ENCODE results near the gene CCDC154.
A peak's percentile ranks its signal among the peaks of the same experiment; 100 is the strongest.

Gene CCDC154

DNA sequence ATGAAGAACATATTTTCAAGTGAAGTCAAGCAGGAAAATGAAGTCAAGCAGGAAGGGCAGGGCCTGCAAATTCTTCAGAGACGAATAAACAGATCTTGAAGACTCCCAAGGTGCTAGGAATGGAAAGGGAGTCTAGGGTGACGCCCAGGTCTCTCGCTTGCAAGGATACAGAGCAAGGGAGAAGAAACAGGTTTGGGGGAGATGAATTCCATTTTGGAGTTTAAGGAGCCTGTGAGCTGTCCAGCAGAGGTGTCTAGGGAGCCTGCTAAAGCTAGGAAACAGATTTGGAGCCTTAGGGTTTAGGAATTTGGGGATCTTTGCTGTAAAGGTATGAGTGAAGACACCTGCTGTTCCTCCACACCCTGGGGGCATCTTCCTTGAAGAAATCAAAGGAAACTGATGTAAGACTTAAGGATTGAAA, 27.8 kb downstream of the CCDC154 start:
- Histone ChIP-seq H3K4me1 (ENCODE audit: control extremely low read depth in 1 of 4, control insufficient read depth in 4 of 4, insufficient read depth in 4 of 4, low read length in 3 of 4) (peaks cover 5 to 30% (median 22%) of the 10 kb centered on the region in 4 experiments), H3K4me3 (ENCODE audit: control insufficient read depth in 1 of 7, extremely low read depth in 1 of 7, insufficient read depth in 4 of 7, low read depth in 2 of 7, low read length in 6 of 7) (no peak overlapping the region), H3K9me3 (ENCODE audit: control extremely low read depth in 1 of 5, control insufficient read depth in 4 of 5, insufficient read depth in 2 of 5, low read depth in 1 of 5, low read length in 4 of 5) (no peaks in the 10 kb centered on the region), H3K27me3 (replicated peaks in 2 of 5; ENCODE audit: control insufficient read depth in 4 of 5, insufficient read depth in 5 of 5, low read length in 4 of 5) (no peaks in the 10 kb centered on the region), H3K36me3 (ENCODE audit: control insufficient read depth in 4 of 4, insufficient read depth in 4 of 4, low read length in 3 of 4) (peaks cover 0 to 5% (median 1%) of the 10 kb centered on the region in 4 experiments), H3K27ac (ENCODE audit: insufficient read depth in 1 of 2, low read depth in 1 of 2, low read length in 2 of 2, poor library complexity in 1 of 2, severe bottlenecking in 2 of 2) (no peak overlapping the region)
- ChIA-PET POLR2A (no interaction called here), CTCF (interaction anchor here (0.9 kb wide), 1 partner anchor 53 kb away, joined by 3 read pairs; no protein-coding TSS in a partner anchor)
- WGBS (ENCODE audit: insufficient coverage) = 100% methylated on average over 2 of the region's 3 CpGs
- no peak for DNase-seq

DNA sequence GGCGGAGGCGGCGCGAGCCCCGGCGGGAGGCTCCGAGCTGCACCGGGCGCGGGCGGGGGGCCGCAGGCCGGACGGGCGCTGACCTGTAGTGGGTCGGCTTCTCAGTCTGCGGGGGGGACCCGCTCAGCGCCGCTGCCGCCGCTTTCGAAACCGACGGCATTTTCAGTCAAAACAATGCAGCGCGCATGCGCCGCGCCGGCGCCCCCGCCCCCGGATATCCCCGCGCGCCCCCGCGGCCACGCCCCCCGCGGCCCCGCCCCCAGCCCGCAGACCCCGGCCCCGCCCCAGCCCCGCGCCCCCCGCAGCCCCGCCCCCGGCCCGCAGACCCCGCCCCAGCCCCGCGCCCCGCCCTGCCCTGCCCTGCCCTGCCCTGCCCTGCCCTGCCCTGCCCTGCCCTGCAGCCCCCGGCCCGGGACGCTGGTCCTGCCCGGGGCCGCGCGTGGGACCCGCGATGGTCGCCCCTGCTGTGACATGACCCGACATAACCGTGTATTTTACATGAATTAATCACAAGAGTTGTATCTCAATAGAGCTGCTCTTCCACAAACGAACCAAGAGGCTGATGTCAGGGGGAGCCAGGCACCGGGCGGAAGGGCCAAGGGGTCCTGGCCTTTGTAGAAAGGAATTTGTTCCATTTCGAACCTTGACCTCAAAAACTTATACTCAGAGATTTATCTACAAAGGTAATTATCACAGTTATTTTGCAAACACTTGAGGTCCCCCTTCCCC, 29.7 kb downstream of the CCDC154 start, which contains the start of gene UNKL:
UNKL (minus strand) TSS at position 173 of the 729 bp plus-strand sequence; CDS start at position 160, 13 bp downstream.
- ChIA-PET CTCF (interaction anchor here (1.3 kb wide), 2 partner anchors 13 to 50 kb away, joined by 4 to 5 read pairs; no protein-coding TSS in a partner anchor), POLR2A (no interaction called here)
- Histone ChIP-seq H3K4me1 (ENCODE audit: control extremely low read depth in 1 of 4, control insufficient read depth in 4 of 4, insufficient read depth in 4 of 4, low read length in 3 of 4) (peaks cover 1 to 20% (median 13%) of the 10 kb centered on the region in 4 experiments), H3K27ac (ENCODE audit: insufficient read depth in 1 of 2, low read depth in 1 of 2, low read length in 2 of 2, poor library complexity in 1 of 2, severe bottlenecking in 2 of 2) (peak within 1 kb of the TSS; percentile 46 to 78), H3K9me3 (ENCODE audit: control extremely low read depth in 1 of 5, control insufficient read depth in 4 of 5, insufficient read depth in 2 of 5, low read depth in 1 of 5, low read length in 4 of 5) (no peaks in the 10 kb centered on the region), H3K36me3 (ENCODE audit: control insufficient read depth in 4 of 4, insufficient read depth in 4 of 4, low read length in 3 of 4) (peaks cover 0 to 12% (median 4%) of the 10 kb centered on the region in 4 experiments), H3K4me3 (ENCODE audit: control insufficient read depth in 1 of 7, extremely low read depth in 1 of 7, insufficient read depth in 4 of 7, low read depth in 2 of 7, low read length in 6 of 7) (peak within 1 kb of the TSS; percentile 74 to 94 (median 83)), H3K27me3 (replicated peaks in 2 of 5; ENCODE audit: control insufficient read depth in 4 of 5, insufficient read depth in 5 of 5, low read length in 4 of 5) (no peaks in the 10 kb centered on the region)
- peak; percentile 64 to 82 (median 74) for DNase-seq
- WGBS (ENCODE audit: insufficient coverage) = 2% methylated on average over 37 of the region's 72 CpGs

DNA sequence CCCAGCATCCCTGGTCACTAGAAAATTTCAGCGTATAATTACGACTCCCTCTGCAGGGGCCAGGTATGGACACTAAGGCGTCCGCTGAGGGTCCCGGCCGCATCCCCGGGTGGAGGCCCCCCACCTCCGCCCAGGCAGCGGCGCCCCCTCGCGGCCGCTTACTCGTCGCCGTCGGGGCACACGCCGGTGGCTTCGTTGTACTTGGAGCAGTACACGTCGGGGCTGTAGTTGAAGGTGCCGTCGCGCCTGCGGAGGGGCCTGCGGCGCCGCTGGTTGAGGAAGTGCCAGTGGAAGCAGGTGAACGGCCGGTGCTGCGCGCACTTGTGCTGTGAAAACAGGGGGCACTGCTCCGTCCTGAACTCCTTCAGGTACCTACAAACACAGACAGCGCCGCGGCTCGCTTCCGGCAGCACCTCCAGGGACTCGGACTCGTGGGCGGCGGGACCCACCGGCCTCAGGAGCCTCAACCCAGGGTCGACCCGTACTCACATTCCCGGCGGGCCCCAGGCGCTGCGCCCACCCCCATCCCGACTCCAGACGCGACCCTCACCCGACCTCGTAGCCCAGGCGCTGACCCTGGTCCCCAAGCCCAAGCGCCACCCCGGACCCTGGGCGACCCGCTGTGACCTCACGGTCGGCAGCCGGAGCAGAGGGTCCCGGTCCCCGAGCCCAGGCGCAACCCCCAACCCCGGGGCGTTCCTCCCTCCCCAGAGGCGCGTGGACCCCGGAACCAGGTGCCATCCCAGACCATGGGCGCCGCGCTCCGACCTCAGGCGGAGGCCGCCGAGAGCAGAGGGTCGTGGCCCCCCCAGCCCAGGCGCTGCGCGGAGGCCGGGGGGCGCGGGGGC, 30.4 kb downstream of the CCDC154 start:
- peaks cover 0 to 15% (median 4%) of the 10 kb centered on the region in 4 experiments for H3K36me3 ChIP-seq (ENCODE audit: control insufficient read depth in 4 of 4, insufficient read depth in 4 of 4, low read length in 3 of 4)
- peaks cover 0 to 15% (median 9%) of the 10 kb centered on the region in 4 experiments for H3K4me1 ChIP-seq (ENCODE audit: control extremely low read depth in 1 of 4, control insufficient read depth in 4 of 4, insufficient read depth in 4 of 4, low read length in 3 of 4)
- H3K9me3 ChIP-seq (ENCODE audit: control extremely low read depth in 1 of 5, control insufficient read depth in 4 of 5, insufficient read depth in 2 of 5, low read depth in 1 of 5, low read length in 4 of 5) = no peaks in the 10 kb centered on the region
- CTCF ChIA-PET = interaction anchor here (1.1 to 1.3 kb wide), 2 partner anchors 43 to 49 kb away, joined by 3 to 5 read pairs; no protein-coding TSS in a partner anchor
- H3K27ac ChIP-seq (ENCODE audit: insufficient read depth in 1 of 2, low read depth in 1 of 2, low read length in 2 of 2, poor library complexity in 1 of 2, severe bottlenecking in 2 of 2) = peak overlapping the region; percentile 46 to 78
- peak overlapping the region; percentile 74 to 94 (median 83) for H3K4me3 ChIP-seq (ENCODE audit: control insufficient read depth in 1 of 7, extremely low read depth in 1 of 7, insufficient read depth in 4 of 7, low read depth in 2 of 7, low read length in 6 of 7)
- no peaks in the 10 kb centered on the region for H3K27me3 ChIP-seq (replicated peaks in 2 of 5; ENCODE audit: control insufficient read depth in 4 of 5, insufficient read depth in 5 of 5, low read length in 4 of 5)
- POLR2A ChIA-PET = no interaction called here
- DNase-seq = peak; percentile 83 to 93 (median 91)
- WGBS (ENCODE audit: insufficient coverage) = 4% methylated on average over 70 of the region's 85 CpGs

DNA sequence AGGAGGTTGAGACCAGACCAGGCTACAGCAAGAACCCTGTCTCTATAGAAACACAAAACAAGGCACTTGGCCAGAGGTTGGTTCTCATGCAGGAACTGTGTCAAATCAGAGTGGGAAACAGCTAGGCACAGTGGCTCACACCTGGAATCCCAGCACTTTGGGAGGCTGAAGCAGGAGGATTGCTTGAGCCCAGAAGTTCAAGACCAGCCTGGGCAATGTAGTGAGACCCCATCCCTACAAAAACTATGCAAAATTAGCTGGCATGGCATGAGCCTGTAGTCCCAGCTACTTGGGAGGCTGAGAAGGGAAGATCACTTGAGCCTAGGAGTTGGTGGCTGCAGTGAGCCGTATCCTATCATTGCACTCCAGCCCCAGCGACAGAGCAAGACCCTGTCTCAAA, 31.5 kb downstream of the CCDC154 start:
- Histone ChIP-seq H3K9me3 (ENCODE audit: control extremely low read depth in 1 of 5, control insufficient read depth in 4 of 5, insufficient read depth in 2 of 5, low read depth in 1 of 5, low read length in 4 of 5) (no peaks in the 10 kb centered on the region), H3K4me1 (ENCODE audit: control extremely low read depth in 1 of 4, control insufficient read depth in 4 of 4, insufficient read depth in 4 of 4, low read length in 3 of 4) (peaks cover 0 to 22% (median 16%) of the 10 kb centered on the region in 4 experiments), H3K27ac (ENCODE audit: insufficient read depth in 1 of 2, low read depth in 1 of 2, low read length in 2 of 2, poor library complexity in 1 of 2, severe bottlenecking in 2 of 2) (no peak overlapping the region), H3K36me3 (ENCODE audit: control insufficient read depth in 4 of 4, insufficient read depth in 4 of 4, low read length in 3 of 4) (peaks cover 0 to 15% (median 4%) of the 10 kb centered on the region in 4 experiments), H3K27me3 (replicated peaks in 2 of 5; ENCODE audit: control insufficient read depth in 4 of 5, insufficient read depth in 5 of 5, low read length in 4 of 5) (no peaks in the 10 kb centered on the region), H3K4me3 (ENCODE audit: control insufficient read depth in 1 of 7, extremely low read depth in 1 of 7, insufficient read depth in 4 of 7, low read depth in 2 of 7, low read length in 6 of 7) (no peak overlapping the region)
- ChIA-PET POLR2A (no interaction called here), CTCF (interaction anchor here (0.7 to 1.2 kb wide), 5 partner anchors 8 to 64 kb away, joined by 3 read pairs; no protein-coding TSS in a partner anchor)
- no peak for DNase-seq
- WGBS (ENCODE audit: insufficient coverage) = no CpG with 5 or more reads among the region's 2 CpGs

DNA sequence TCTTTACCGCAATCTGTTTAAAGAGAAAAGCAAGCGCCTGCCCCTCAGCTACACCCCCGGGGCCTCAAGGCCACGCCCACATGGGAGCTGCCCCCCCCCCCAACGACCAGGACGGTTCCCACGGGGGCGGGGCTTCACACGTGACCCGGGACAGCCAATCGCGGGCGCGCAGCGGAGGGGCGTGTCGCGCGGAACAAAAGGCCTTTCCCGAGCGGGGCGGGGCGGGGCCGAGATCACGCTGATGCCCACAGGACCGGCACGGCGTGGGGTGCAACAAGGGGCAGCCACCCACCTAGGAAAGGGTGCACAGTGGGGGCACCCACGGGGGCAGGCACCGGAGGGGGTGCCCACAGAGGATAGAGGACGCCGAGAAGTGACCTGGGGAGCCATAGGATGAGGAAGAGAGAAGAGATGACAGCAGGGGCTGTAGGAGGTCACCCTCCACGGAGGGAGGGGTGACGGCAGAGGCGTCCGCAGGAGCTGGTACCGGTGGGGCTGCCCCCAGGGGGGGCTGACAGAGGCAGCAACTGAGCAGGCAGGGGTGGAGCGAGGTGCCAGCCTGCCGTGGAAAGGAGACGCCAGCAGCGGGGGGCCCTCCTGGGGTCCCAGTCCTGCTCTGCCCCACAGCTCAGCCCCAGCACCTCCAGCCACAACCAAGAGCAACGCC, 36.1 kb downstream of the CCDC154 start:
- Histone ChIP-seq H3K9me3 (ENCODE audit: control extremely low read depth in 1 of 5, control insufficient read depth in 4 of 5, insufficient read depth in 2 of 5, low read depth in 1 of 5, low read length in 4 of 5) (no peaks in the 10 kb centered on the region), H3K27ac (ENCODE audit: insufficient read depth in 1 of 2, low read depth in 1 of 2, low read length in 2 of 2, poor library complexity in 1 of 2, severe bottlenecking in 2 of 2) (no peak overlapping the region), H3K36me3 (ENCODE audit: control insufficient read depth in 4 of 4, insufficient read depth in 4 of 4, low read length in 3 of 4) (peaks cover 2 to 43% (median 12%) of the 10 kb centered on the region in 4 experiments), H3K4me3 (ENCODE audit: control insufficient read depth in 1 of 7, extremely low read depth in 1 of 7, insufficient read depth in 4 of 7, low read depth in 2 of 7, low read length in 6 of 7) (peak overlapping the region; percentile 33 to 81 (median 66)), H3K4me1 (ENCODE audit: control extremely low read depth in 1 of 4, control insufficient read depth in 4 of 4, insufficient read depth in 4 of 4, low read length in 3 of 4) (peaks cover 0 to 14% (median 13%) of the 10 kb centered on the region in 4 experiments), H3K27me3 (replicated peaks in 2 of 5; ENCODE audit: control insufficient read depth in 4 of 5, insufficient read depth in 5 of 5, low read length in 4 of 5) (no peaks in the 10 kb centered on the region)
- POLR2A ChIA-PET = interaction anchor here (0.6 to 1.6 kb wide), 6 partner anchors 12 to 860 kb away, joined by 3 to 8 read pairs (median 4); partner anchors contain the start of genes NUBP2, SPSB3 and UQCC4
- DNase-seq = peak; percentile 90 to 94 (median 93)
- whole genome bisulfite sequencing (ENCODE audit: insufficient coverage) = 6% methylated on average over 38 of the region's 42 CpGs
- CTCF ChIA-PET = interaction anchor here (0.6 kb wide), 1 partner anchor 12 kb away, joined by 3 read pairs; the partner anchor contains the start of gene UQCC4

DNA sequence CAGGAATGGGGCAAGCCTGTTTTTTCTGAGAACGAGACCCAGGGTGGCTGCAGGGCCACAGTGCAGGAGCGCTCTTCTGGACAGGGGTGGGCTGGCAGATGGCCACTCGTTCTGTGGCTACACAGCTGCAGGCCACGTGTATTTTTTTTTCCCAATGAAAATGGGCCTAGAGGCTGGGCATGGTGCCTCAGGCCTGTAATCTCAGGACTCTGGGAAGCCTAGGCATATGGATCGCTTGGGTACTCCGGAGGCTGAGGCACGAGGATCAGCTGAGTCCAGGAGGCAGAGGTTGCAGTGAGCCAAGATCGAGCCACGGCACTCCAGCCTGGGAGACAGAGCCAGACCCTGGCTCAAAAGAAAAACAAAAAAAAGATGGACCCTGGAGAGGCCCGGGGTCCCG, 36.6 kb downstream of the CCDC154 start:
- DNase-seq = no peak
- Histone ChIP-seq H3K36me3 (ENCODE audit: control insufficient read depth in 4 of 4, insufficient read depth in 4 of 4, low read length in 3 of 4) (peaks cover 6 to 49% (median 13%) of the 10 kb centered on the region in 4 experiments), H3K4me1 (ENCODE audit: control extremely low read depth in 1 of 4, control insufficient read depth in 4 of 4, insufficient read depth in 4 of 4, low read length in 3 of 4) (peaks cover 0 to 12% (median 12%) of the 10 kb centered on the region in 4 experiments), H3K4me3 (ENCODE audit: control insufficient read depth in 1 of 7, extremely low read depth in 1 of 7, insufficient read depth in 4 of 7, low read depth in 2 of 7, low read length in 6 of 7) (peak overlapping the region in 3 of 7 experiments; percentile 63 to 81 (median 68)), H3K27ac (ENCODE audit: insufficient read depth in 1 of 2, low read depth in 1 of 2, low read length in 2 of 2, poor library complexity in 1 of 2, severe bottlenecking in 2 of 2) (no peak overlapping the region), H3K27me3 (replicated peaks in 2 of 5; ENCODE audit: control insufficient read depth in 4 of 5, insufficient read depth in 5 of 5, low read length in 4 of 5) (no peaks in the 10 kb centered on the region), H3K9me3 (ENCODE audit: control extremely low read depth in 1 of 5, control insufficient read depth in 4 of 5, insufficient read depth in 2 of 5, low read depth in 1 of 5, low read length in 4 of 5) (no peaks in the 10 kb centered on the region)
- ChIA-PET CTCF (interaction anchor here (0.6 kb wide), 1 partner anchor 13 kb away, joined by 3 read pairs; the partner anchor contains the start of gene UQCC4), POLR2A (interaction anchor here (0.6 to 1.6 kb wide), 6 partner anchors 13 to 861 kb away, joined by 3 to 8 read pairs (median 4); partner anchors contain the start of genes NUBP2, SPSB3 and UQCC4)
- 56% methylated on average over 11 of the region's 11 CpGs for WGBS (ENCODE audit: insufficient coverage)
